Measurements from ENCODE around the gene CAP1.

- TF ChIP-seq CTCF (IDR thresholded peaks at IDR 0.05) (no peak), POLR2AphosphoS5 (IDR thresholded peaks at IDR 0.05) (no peak), POLR2A (IDR thresholded peaks at IDR 0.05) (no peak)
Measured at GRCh38 chr1:40014253-40014706, 26.2 kb upstream of the CAP1 start.
